Body of pancreas (tissue), 4 donors: ENCODE data around the gene KRT81. TPM values are rescaled to one million over a fixed set of nuclear protein-coding genes. Genes with fewer than 3 reads are reported as not detected.

ENCODE experiments used
- ATAC-seq: fragments of 150-250 bp; one replicate; pipeline ENCODE4 v1.9.1; 2016
- DNase-seq, 4 donors: peaks; one replicate each; pipeline ENCODE4 v3.0.0-alpha.2; 2019
- H3K27ac ChIP-seq, 4 donors: fragments of 200-600 bp; sonication (generic); 1 replicate in 3 of 4; 2 replicates in 1 of 4; pipeline versions ENCODE4 v1.5.1 to v1.6.1; 2016 to 2019; ENCODE audit warnings: mild to moderate bottlenecking in 1 of 4, mixed read lengths in 1 of 4, moderate library complexity in 1 of 4
- H3K27me3 ChIP-seq, 2 donors: fragments of 200-600 bp; sonication (generic); one replicate each; pipeline ENCODE4 v1.6.0; 2016; ENCODE audit warnings: mild to moderate bottlenecking in 1 of 2
- H3K36me3 ChIP-seq, 2 donors: fragments of 200-600 bp; sonication (generic); replicated peaks in 1 of 2; 2 replicates each; pipeline ENCODE4 v1.5.1; 2016; ENCODE audit warnings: low read depth in 2 of 2; ENCODE audit not compliant: insufficient read depth in 1 of 2
- H3K4me1 ChIP-seq: fragments of 200-600 bp; sonication (generic); one replicate; pipeline ENCODE4 v1.6.0; 2016
- H3K4me3 ChIP-seq, 2 donors: fragments of 200-600 bp; sonication (generic); 1 replicate in 1 of 2; 2 replicates in 1 of 2; pipeline ENCODE4 v1.5.1; 2016 to 2019
- H3K9me3 ChIP-seq, 3 donors: fragments of 200-600 bp; sonication (generic); 1 replicate in 2 of 3; 2 replicates in 1 of 3; pipeline ENCODE4 v1.5.1; 2016
- CTCF ChIP-seq, 7 experiments: fragments of 450-650 bp in 4 of 7; fragments of 200-600 bp in 3 of 7; sonication (generic) in 3 of 7; IDR thresholded peaks; one replicate each; pipeline ENCODE4 v1.5.1; 2016 to 2019; ENCODE audit warnings: antibody characterized with exemption in 7 of 7
- POLR2A ChIP-seq, 3 donors: fragments of 450-650 bp; IDR thresholded peaks; one replicate each; pipeline ENCODE4 v1.6.1; 2016; ENCODE audit warnings: antibody characterized with exemption in 3 of 3, mild to moderate bottlenecking in 2 of 3
- WGBS, 2 donors: methylation state at CpG; one replicate each; pipeline ENCODE4 v1.1.5; 2017; 5-methylcytosine and 5-hydroxymethylcytosine counted together
- intact Hi-C: fragments of 100-400 bp; cut with DNase I; formaldehyde crosslinking; loops from one replicate; pipeline ENCODE4 v1.15.1; 2023
- total RNA-seq, 2 donors: library from RNA; depleted of rRNA; stranded (reverse); fragments of >200 nt; gene quantifications; one replicate each; pipeline ENCODE4 v1.1.0, GENCODE V29; 2016

The KRT81 gene
- total RNA-seq, 2 donors from 2014 or later, result not detected

GRCh38 chr12:52285851-52286530 is 5.3 kb downstream of the KRT81 start:
- no peak overlapping the region for H3K27ac ChIP-seq
- no peak overlapping the region for H3K4me3 ChIP-seq
- H3K27me3 ChIP-seq, result no peaks in the 10 kb centered on the region
- H3K4me1 ChIP-seq, result peaks cover 4% of the 10 kb centered on the region
- H3K36me3 ChIP-seq, result no peaks in the 10 kb centered on the region
- H3K9me3 ChIP-seq, result no peaks in the 10 kb centered on the region
- 75 to 87% methylated on average over 7 to 20 of the region's 24 CpGs for WGBS, 2 donors
- intact Hi-C loops, result no loop called here
- TF ChIP-seq POLR2A (IDR thresholded peaks at IDR 0.05) (no peak), CTCF (IDR thresholded peaks at IDR 0.05) (no peak)
- no peak for DNase-seq
- ATAC-seq, result no peak

GRCh38 chr12:52285172-52285745 is 6.1 kb downstream of the KRT81 start:
- 96 to 97% methylated on average over 2 of the region's 2 CpGs for WGBS, 2 donors
- DNase-seq (no peak), ATAC-seq (no peak)
- intact Hi-C loops, result no loop called here
- H3K36me3 ChIP-seq, result no peaks in the 10 kb centered on the region
- TF ChIP-seq CTCF (IDR thresholded peaks at IDR 0.05) (no peak), POLR2A (IDR thresholded peaks at IDR 0.05) (no peak)
- H3K27ac ChIP-seq, result no peak overlapping the region
- H3K27me3 ChIP-seq, result no peaks in the 10 kb centered on the region
- peaks cover 11% of the 10 kb centered on the region for H3K4me1 ChIP-seq
- no peaks in the 10 kb centered on the region for H3K9me3 ChIP-seq
- no peak overlapping the region for H3K4me3 ChIP-seq

- no peaks in the 10 kb centered on the region for H3K9me3 ChIP-seq
- H3K36me3 ChIP-seq, result no peaks in the 10 kb centered on the region
- TF ChIP-seq POLR2A (IDR thresholded peaks at IDR 0.05) (no peak), CTCF (IDR thresholded peaks at IDR 0.05) (no peak)
- intact Hi-C loops, result no loop called here
- H3K27ac ChIP-seq, result no peak overlapping the region
- H3K4me1 ChIP-seq, result peaks cover 17% of the 10 kb centered on the region
- no peak overlapping the region for H3K4me3 ChIP-seq
- WGBS, 2 donors, result 61 to 81% methylated on average over 4 of the region's 4 CpGs
- ATAC-seq (no peak), DNase-seq (no peak)
- no peaks in the 10 kb centered on the region for H3K27me3 ChIP-seq
These were observed 6.7 kb downstream of the KRT81 start for GRCh38 chr12:52284562-52285171.

GRCh38 chr12:52280796-52281560 is 10.4 kb downstream of the KRT81 start:
- TF ChIP-seq POLR2A (IDR thresholded peaks at IDR 0.05), result no peak
- H3K27ac ChIP-seq, result peak overlapping the region; percentile 58 to 82 (median 78)
- DNase-seq, result peak; percentile 53 to 77 (median 59)
- peaks cover 48% of the 10 kb centered on the region for H3K4me1 ChIP-seq
- ATAC-seq, result peak; percentile 20
- 57 to 73% methylated on average over 4 of the region's 4 CpGs for WGBS, 2 donors
- H3K27me3 ChIP-seq, result no peaks in the 10 kb centered on the region
- no peaks in the 10 kb centered on the region for H3K9me3 ChIP-seq
- no peak overlapping the region for H3K4me3 ChIP-seq
- intact Hi-C loops, result no loop called here
- H3K36me3 ChIP-seq, result no peaks in the 10 kb centered on the region

GRCh38 chr12:52280319-52280795 is 11.0 kb downstream of the KRT81 start:
- TF ChIP-seq POLR2A (IDR thresholded peaks at IDR 0.05) (peak in 2 of 3 donors; percentile 8 to 42), CTCF (IDR thresholded peaks at IDR 0.05) (no peak)
- Histone ChIP-seq H3K4me1 (peaks cover 48% of the 10 kb centered on the region), H3K36me3 (no peaks in the 10 kb centered on the region), H3K4me3 (no peak overlapping the region), H3K9me3 (no peaks in the 10 kb centered on the region), H3K27ac (peak overlapping the region; percentile 58 to 82 (median 78)), H3K27me3 (no peaks in the 10 kb centered on the region)
- DNase-seq (peak; percentile 68 to 89 (median 76)), ATAC-seq (peak; percentile 72)
- intact Hi-C loops, result no loop called here
- 47 to 61% methylated on average over 3 of the region's 3 CpGs for WGBS, 2 donors
